Tracheal epithelial cell (primary cell): Measurements from ENCODE around the gene AHSP. TPM values are rescaled to one million over a fixed set of nuclear protein-coding genes. Genes with fewer than 3 reads are reported as not detected.

Experiments
- total RNA-seq: library from RNA; depleted of rRNA; stranded (reverse); fragments of >200 nt; gene quantifications from 2 replicates; pipeline ENCODE4 v1.2.1, GENCODE V29; 2014

The AHSP gene, protein sequence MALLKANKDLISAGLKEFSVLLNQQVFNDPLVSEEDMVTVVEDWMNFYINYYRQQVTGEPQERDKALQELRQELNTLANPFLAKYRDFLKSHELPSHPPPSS
- total RNA-seq = not detected in 2 replicates

DNA sequence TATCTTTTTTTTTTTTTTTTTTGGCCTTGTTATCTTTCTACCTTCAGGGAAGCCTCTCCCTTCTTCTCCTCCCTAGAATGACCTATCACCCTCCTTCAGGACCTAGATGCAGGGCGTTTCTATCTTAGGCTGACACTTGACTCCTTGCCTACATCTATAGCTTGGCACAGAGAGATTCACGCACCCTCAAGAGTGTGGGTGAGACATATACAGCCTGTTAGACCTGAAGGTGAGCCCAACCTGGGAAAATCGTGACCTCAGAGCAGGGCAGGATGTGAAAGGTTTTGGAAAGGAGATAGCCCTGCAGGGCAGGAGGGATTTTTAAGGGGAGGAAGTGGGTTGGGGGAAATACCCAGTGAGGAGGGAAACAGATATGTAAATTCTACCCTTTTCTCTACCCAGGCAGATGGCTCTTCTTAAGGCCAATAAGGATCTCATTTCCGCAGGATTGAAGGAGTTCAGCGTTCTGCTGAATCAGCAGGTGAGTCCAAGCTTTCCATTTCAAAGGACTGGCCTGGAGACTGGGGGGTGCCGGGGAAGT is at the start of gene AHSP:
Gene AHSP, plus strand, starts transcription at position 167 of the 541 bp plus-strand sequence. Its CDS starts 240 bp downstream, at position 407.

DNA sequence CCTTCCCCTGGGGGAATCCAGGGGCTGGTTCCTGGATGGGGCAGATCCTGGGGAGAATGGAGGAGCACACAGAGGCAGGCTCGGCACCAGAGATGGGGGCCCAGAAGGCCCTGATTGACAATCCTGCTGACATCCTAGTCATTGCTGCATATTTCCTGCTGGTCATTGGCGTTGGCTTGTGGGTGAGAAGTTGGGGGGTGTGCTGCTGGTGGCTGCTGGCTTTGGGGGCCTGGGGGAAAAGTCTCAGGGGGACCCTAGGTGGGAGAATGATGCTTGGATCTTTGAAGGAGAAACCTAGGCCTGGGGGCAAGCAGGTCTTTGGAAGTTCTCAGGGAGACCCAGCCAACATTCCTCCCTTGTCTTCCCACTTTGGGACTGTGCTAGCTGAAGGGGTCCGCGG is 44.6 kb upstream of the AHSP start, which contains the start of gene SLC5A2:
Gene SLC5A2, plus strand, starts transcription at position 43 of the 400 bp plus-strand sequence. Its CDS starts 14 bp downstream, at position 57.

DNA sequence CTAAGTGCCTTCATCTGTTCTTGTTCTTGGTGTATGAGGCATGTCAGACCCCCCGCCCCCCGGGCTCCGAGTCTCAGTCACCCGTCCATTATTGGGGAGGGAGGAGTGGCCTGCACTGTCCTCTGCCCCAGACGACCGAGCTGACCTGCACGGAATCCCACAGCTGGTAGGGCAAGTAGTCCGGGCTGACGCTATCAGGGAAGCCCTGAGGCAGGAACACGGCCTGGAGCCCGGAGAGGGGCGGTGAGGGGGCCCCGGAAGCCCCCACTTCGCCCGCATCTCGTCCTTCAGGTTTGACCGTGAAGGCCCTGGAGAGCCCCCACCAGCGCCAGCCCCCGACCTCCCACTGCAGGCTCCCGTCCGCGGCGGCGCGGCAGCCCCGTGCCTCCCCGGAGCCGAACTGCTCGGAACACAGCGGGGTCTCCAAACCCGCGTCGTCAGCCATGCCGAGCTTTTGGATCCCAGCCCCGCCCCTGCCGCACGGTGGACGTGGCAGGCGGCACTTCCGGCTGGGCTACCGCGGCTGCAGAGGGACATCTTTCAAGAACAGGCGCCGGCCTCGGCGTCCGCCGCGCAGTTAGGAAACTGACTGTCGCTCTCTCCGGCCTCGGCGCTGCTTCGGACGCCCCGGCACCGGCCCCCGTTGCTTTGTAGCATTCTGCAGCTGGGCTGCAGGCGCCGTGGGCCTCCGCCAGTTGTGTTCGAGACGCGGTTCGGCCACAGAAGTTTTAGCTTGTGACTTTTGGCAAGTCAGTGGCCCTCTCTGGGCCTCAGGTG is 19.6 kb upstream of the AHSP start, which contains the start of gene RUSF1:
Gene RUSF1, minus strand, starts transcription at position 463 of the 777 bp plus-strand sequence. Its CDS starts 18 bp downstream, at position 445.

Other genes starting within 250 kb of the AHSP start
- gene ITGAX, start 172.7 kb upstream of the AHSP start, total RNA-seq = not detected in 2 replicates
- not detected in 2 replicates for gene ITGAD, start 134.6 kb upstream of the AHSP start, total RNA-seq
- gene COX6A2, start 99.5 kb upstream of the AHSP start, total RNA-seq = not detected in 2 replicates
- 0.24 TPM in 1 of 2 replicates, not detected in the other for gene ZNF843, start 85.1 kb upstream of the AHSP start, total RNA-seq
- gene ARMC5, start 68.4 kb upstream of the AHSP start, total RNA-seq = 8.0 and 8.3 TPM in 2 replicates
- 3.4 and 19.3 TPM in 2 replicates for gene TGFB1I1, start 55.7 kb upstream of the AHSP start, total RNA-seq
- 0.24 and 0.64 TPM in 2 replicates for gene SLC5A2, start 44.8 kb upstream of the AHSP start, total RNA-seq
- gene RUSF1, start 19.5 kb upstream of the AHSP start, total RNA-seq = 32.5 and 34.7 TPM in 2 replicates